HUES64 (cell line): ENCODE data around the gene RAB27B.
"Not testable (repeated sequence)": the region's sequence is repeated elsewhere in the genome, so short reads cannot be mapped to it uniquely, and the experiment has no call there.

Source experiments
- H3K27ac ChIP-seq: 2 replicates; pipeline ENCODE4 v1.7.0; 2013; ENCODE audit warnings: low read depth, low read length, inconsistent platforms
- H3K27me3 ChIP-seq: 2 replicates; pipeline ENCODE4 v1.6.1; 2013; ENCODE audit warnings: mild to moderate bottlenecking, low read length; ENCODE audit not compliant: insufficient read depth
- H3K36me3 ChIP-seq: 2 replicates; pipeline ENCODE4 v1.6.1; 2013; ENCODE audit warnings: mild to moderate bottlenecking, low read length; ENCODE audit not compliant: insufficient read depth
- H3K4me1 ChIP-seq: 2 replicates; pipeline ENCODE4 v1.6.1; 2013; ENCODE audit warnings: mild to moderate bottlenecking, low read length, moderate library complexity; ENCODE audit not compliant: insufficient read depth
- H3K4me3 ChIP-seq: 2 replicates; pipeline ENCODE4 v1.5.1; 2013; ENCODE audit warnings: mild to moderate bottlenecking, low read length, moderate library complexity
- H3K9ac ChIP-seq: 2 replicates; pipeline ENCODE4 v1.6.1; 2013; ENCODE audit warnings: mild to moderate bottlenecking, low read depth, low read length
- H3K9me3 ChIP-seq: 2 replicates; pipeline ENCODE4 v1.6.1; 2013; ENCODE audit warnings: low read depth, low read length; ENCODE audit not compliant: insufficient read depth
- WGBS: fragments of 150-250, 120-280 bp; methylation state at CpG from one replicate; pipeline ENCODE4 v1.1.7; 2013; ENCODE audit warnings: missing lambda C conversion rate; 5-methylcytosine and 5-hydroxymethylcytosine counted together

Gene RAB27B

DNA sequence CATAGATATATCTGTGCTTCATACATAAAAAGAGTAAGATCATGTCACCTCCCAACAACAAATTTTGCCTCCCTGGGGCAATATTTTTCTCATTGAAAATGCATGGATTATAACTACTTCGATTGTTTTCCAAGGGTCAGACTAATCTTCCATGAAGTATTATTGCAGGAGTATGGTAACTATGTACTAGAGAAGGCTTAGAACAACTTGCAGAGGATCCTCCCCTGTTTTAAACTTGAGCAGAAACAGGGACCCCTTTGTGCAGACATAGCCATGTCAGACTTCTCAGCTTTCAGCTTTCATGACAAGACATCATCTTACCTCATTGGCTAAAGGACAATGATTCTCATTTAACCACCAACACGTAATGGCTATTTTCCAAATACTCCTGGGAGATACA, 13.2 kb upstream of the RAB27B start:
- Histone ChIP-seq H3K36me3 (no peaks in the 10 kb centered on the region), H3K9me3 (no peaks in the 10 kb centered on the region), H3K4me1 (no peaks in the 10 kb centered on the region), H3K27ac (no peak overlapping the region), H3K9ac (no peak overlapping the region), H3K27me3 (no peaks in the 10 kb centered on the region), H3K4me3 (no peak overlapping the region)
- 88% methylated on average over 2 of the region's 2 CpGs for WGBS

DNA sequence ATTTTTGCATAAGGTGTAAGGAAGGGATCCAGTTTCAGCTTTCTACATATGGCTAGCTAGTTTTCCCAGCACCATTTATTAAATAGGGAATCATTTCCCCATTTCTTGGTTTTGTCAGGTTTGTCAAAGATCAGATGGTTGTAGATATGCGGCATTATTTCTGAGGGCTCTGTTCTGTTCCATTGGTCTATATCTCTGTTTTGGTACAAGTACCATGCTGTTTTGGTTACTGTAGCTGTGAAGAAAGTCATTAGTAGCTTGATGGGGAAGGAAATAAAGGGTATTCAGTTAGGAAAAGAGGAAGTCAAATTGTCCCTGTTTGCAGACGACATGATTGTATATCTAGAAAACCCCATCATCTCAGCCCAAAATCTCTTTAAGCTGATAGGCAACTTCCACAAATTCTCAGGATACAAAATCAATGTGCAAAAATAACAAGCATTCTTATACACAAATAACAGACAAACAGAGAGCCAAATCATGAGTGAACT, 7.4 kb upstream of the RAB27B start:
- H3K36me3 ChIP-seq, H3K9me3 ChIP-seq, H3K4me1 ChIP-seq, H3K9ac ChIP-seq, H3K27ac ChIP-seq, H3K27me3 ChIP-seq, H3K4me3 ChIP-seq: not testable (repeated sequence)
- 95% methylated on average over 2 of the region's 2 CpGs for WGBS

DNA sequence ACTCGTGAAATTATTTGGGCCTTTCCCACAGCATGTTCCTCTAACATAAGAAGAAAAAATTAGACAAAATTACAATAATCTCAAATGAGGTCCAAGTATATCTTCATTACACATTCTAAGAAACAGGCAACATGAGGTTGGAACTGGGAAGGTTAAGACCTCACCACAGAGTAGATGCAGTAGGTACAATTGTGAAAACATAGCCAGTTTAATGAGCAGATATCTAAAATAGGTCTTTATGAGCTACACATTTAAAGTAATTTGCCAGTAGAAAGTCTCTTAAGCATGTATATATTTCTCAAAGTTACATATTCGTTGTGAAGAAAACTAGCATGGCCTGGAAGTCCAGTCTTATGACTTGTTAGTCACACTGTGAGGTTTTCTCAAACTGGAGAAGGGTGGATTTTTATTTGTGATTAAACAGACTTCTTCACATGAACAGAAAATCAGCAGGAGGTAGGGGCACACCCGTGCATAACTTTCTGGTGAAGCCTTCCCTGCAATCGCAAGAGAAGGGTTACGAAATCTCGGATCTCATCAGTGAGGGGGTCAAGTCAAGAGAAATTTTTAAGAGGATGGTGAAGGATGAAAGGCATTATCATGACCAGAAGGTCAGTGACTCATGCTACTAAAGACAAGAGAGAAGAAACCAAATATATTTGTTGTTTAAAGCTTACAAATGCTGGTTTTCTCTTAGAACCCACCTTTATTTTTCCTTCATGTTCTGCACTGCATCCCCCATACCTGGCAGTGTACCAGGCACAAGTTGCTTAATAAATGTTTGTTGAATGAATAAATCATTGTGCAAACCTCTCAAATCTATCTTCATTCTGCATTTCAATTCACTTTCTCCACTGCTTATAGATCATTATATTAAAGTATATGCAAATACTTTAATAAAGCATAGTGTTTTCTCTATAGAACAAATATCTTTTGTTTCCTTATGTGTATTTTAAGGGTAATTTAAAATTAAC, 5.1 kb upstream of the RAB27B start:
- H3K9ac ChIP-seq = no peak overlapping the region
- no peak overlapping the region for H3K27ac ChIP-seq
- peaks cover 9% of the 10 kb centered on the region for H3K27me3 ChIP-seq

DNA sequence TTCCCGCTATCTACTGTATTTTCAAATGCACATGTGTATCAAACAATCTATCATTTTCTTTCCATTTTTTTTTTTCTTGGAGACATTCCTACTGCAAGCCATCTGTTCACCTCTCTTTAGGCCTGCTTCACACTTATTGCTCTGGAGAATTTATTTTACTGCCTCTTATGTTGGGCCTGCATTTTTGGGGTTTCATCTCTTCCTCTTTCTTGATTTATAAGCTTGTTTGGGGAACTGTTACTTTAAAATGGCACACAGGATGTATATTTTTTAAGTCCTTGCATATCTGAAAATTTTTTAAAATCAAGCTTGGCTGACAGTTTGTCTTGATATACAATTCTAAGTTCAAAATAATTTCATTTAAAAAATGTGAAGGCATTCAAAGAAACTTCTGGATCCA, 3.5 kb upstream of the RAB27B start:
- peaks cover 3% of the 10 kb centered on the region for H3K4me1 ChIP-seq
- 97% methylated on average over 1 of the region's 1 CpG for WGBS
- no peaks in the 10 kb centered on the region for H3K36me3 ChIP-seq
- H3K4me3 ChIP-seq = no peak overlapping the region
- no peak overlapping the region for H3K27ac ChIP-seq
- no peak overlapping the region for H3K9ac ChIP-seq
- H3K27me3 ChIP-seq = peaks cover 9% of the 10 kb centered on the region
- no peaks in the 10 kb centered on the region for H3K9me3 ChIP-seq

More for the DNA sequence above, 5.1 kb upstream of the RAB27B start:
- WGBS = 82% methylated on average over 5 of the region's 6 CpGs
- Histone ChIP-seq H3K4me3 (no peak overlapping the region), H3K9me3 (no peaks in the 10 kb centered on the region), H3K4me1 (no peaks in the 10 kb centered on the region; the same call in 1 of the 2 replicates), H3K36me3 (no peaks in the 10 kb centered on the region)

- 90% methylated on average over 1 of the region's 2 CpGs for WGBS
- H3K27ac ChIP-seq = no peak overlapping the region
- peaks cover 3% of the 10 kb centered on the region for H3K4me1 ChIP-seq
- peaks cover 9% of the 10 kb centered on the region for H3K27me3 ChIP-seq
- no peak overlapping the region for H3K9ac ChIP-seq
- no peaks in the 10 kb centered on the region for H3K9me3 ChIP-seq
- no peaks in the 10 kb centered on the region for H3K36me3 ChIP-seq
- no peak overlapping the region for H3K4me3 ChIP-seq
Measured at GRCh38 chr18:54825601-54826344, 2.5 kb upstream of the RAB27B start.

GRCh38 chr18:54828986-54829385, 709 bp downstream of the RAB27B start:
- peak overlapping the region; percentile 64 for H3K4me3 ChIP-seq
- WGBS = 56% methylated on average over 1 of the region's 2 CpGs

GRCh38 chr18:54829856-54830255, 1.6 kb downstream of the RAB27B start:
- Histone ChIP-seq H3K4me1 (peaks cover 3% of the 10 kb centered on the region), H3K9ac (no peak overlapping the region), H3K27me3 (peaks cover 9% of the 10 kb centered on the region), H3K36me3 (no peaks in the 10 kb centered on the region), H3K9me3 (no peaks in the 10 kb centered on the region), H3K27ac (no peak overlapping the region), H3K4me3 (no peak overlapping the region)
- 100% methylated on average over 1 of the region's 1 CpG for WGBS

More at GRCh38 chr18:54828986-54829385, 709 bp downstream of the RAB27B start:
- peaks cover 3% of the 10 kb centered on the region for H3K4me1 ChIP-seq
- 0 out of 2 replicates have a peak overlapping the region, but pooled peaks have one; percentile 4 for H3K9ac ChIP-seq
- peaks cover 9% of the 10 kb centered on the region for H3K27me3 ChIP-seq
- H3K9me3 ChIP-seq = no peaks in the 10 kb centered on the region
- H3K36me3 ChIP-seq = no peaks in the 10 kb centered on the region
- no peak overlapping the region for H3K27ac ChIP-seq

GRCh38 chr18:54830260-54830659, 2.0 kb downstream of the RAB27B start:
- H3K4me3 ChIP-seq = no peak overlapping the region
- WGBS = 100% methylated on average over 1 of the region's 1 CpG

DNA sequence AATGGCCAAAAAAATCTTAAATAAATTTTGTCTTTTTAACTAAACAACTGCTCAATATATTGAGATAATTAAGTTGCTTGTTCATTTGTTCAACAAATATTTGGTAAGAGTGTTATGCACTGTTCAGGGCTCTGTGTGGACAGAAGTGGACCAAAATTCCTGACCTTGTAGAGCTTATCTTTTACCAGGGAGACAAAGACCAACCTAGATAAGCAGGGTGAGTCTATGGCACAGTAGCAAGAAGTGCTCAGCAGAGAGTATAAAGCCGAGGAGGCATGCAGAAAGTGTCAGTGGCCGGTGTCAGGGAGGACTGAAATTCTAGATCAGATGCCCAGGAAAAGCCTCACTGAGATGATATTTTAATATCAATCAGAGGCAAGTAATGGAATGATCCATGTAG, 2.6 kb downstream of the RAB27B start:
- peaks cover 3% of the 10 kb centered on the region for H3K4me1 ChIP-seq
- H3K27me3 ChIP-seq = peaks cover 9% of the 10 kb centered on the region
- no peak overlapping the region for H3K4me3 ChIP-seq
- H3K27ac ChIP-seq = no peak overlapping the region
- H3K9ac ChIP-seq = no peak overlapping the region
- WGBS = 90% methylated on average over 2 of the region's 2 CpGs
- H3K36me3 ChIP-seq = no peaks in the 10 kb centered on the region
- no peaks in the 10 kb centered on the region for H3K9me3 ChIP-seq

More at GRCh38 chr18:54830260-54830659, 2.0 kb downstream of the RAB27B start:
- peaks cover 3% of the 10 kb centered on the region for H3K4me1 ChIP-seq
- no peaks in the 10 kb centered on the region for H3K36me3 ChIP-seq
- H3K9me3 ChIP-seq = no peaks in the 10 kb centered on the region
- no peak overlapping the region for H3K27ac ChIP-seq
- H3K27me3 ChIP-seq = peaks cover 9% of the 10 kb centered on the region
- H3K9ac ChIP-seq = no peak overlapping the region

DNA sequence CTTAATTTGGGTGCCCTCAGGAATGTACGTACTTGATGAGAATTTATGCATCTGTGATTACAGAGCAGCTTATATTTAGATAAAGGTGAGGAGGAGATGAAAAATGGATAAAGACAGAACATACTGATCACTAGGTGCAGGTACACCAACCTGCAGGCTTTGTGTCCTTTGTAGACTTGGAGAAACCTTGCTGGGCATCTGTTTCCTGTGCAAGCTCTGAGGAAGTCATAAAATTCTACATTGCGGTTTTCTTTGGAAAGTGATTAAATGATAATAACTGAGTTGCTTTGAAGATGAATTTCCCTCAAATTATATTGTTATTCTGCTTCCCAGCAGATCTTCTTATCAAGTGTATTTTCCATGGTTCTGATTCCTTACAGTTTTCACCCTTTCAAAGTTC, 7.7 kb downstream of the RAB27B start:
- H3K9ac ChIP-seq = no peak overlapping the region
- H3K4me3 ChIP-seq = no peak overlapping the region
- H3K36me3 ChIP-seq = no peaks in the 10 kb centered on the region
- H3K9me3 ChIP-seq = no peaks in the 10 kb centered on the region
- H3K4me1 ChIP-seq = no peaks in the 10 kb centered on the region
- H3K27ac ChIP-seq = no peak overlapping the region
- 97% methylated on average over 1 of the region's 2 CpGs for WGBS
- no peaks in the 10 kb centered on the region for H3K27me3 ChIP-seq

DNA sequence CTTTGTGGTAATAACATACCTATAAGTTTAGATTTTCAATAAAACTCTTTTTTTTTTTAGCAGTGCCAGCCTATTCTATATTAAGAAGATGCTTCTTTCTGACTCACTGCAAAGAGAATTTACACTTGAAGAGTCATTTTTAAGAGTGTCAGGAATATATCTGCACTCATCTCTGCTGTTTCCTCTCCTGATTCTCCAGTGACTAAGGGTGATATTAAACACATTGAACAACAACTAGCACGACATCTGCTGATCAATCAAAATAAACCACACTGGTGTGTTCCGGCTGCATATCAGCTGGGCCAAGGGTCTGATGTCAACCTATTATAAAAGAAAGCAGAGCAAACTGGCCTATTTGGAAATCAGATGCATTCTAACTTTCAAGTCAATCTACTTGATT, 15.0 kb downstream of the RAB27B start:
- 0 out of 2 replicates have a peak, but pooled peaks cover 5% of the 10 kb centered on the region for H3K4me1 ChIP-seq
- H3K9ac ChIP-seq = no peak overlapping the region
- H3K27ac ChIP-seq = no peak overlapping the region
- H3K4me3 ChIP-seq = no peak overlapping the region
- H3K27me3 ChIP-seq = no peaks in the 10 kb centered on the region
- no peaks in the 10 kb centered on the region for H3K36me3 ChIP-seq
- no peaks in the 10 kb centered on the region for H3K9me3 ChIP-seq
- 94% methylated on average over 2 of the region's 2 CpGs for WGBS
